MV-4-11 (cell line): ENCODE results near the gene THRA.
"Not testable (repeated sequence)": the region's sequence is repeated elsewhere in the genome, so short reads cannot be mapped to it uniquely, and the experiment has no call there.

Source experiments
- DNase-seq: peaks from one replicate; lab custom pipeline; 2025; lab: John Stamatoyannopoulos, UW

The THRA gene

DNA sequence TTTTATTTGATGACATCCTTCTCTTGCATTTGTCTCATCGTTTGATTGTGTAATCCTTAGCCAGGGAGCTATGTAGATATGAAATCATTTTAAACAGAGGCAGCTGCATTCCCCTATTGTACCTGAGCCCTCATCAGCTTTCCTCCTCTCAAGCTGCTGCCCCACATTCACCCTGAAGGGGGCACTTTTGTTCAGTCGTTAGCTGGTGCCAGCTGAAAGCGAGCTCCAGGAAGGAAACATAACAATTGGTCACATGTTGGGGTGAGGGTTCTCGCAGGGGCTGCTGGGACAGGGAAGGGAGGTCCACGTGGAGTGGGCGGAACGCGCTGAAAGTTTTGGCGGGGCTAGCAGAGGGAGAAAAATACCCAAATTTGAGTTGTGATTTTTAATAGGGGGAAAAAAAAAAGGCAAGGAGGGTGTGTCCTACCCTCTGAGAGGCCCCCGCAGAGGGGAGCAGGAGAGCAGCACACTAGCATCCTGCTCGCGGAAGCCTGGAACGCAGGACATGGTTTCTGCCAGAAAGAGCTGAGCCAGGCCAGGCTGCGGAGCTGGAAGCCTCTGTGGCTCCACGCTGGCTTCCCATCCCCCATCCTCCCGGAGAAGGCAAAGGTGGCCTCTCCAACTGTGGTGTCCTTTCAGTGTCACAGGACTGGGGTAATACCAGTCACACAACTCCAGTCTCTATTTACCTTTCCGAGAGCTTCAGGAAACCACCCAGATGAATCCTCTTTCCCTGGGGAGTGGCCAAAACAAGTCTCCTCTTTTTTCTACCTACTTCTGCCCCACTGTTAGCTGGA lies 50.5 kb downstream of the THRA start:
- peak; percentile 96 for DNase-seq

DNA sequence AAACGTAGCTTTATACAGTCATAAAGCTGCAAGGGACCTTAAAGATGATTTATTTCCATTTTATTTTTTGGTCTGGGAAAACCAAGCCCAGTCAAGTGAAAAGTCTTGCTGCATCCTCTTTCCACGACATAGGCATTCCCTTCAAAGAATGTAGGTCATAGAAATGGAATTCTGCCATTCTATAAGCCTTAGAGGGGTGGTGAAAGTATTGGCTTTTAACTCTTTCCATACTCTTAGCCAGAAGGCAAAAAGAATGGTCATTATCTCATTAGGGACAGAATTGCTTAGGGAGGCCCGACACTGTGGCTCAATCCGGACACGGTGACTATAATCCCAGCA lies 51.1 kb downstream of the THRA start:
- no peak for DNase-seq

DNA sequence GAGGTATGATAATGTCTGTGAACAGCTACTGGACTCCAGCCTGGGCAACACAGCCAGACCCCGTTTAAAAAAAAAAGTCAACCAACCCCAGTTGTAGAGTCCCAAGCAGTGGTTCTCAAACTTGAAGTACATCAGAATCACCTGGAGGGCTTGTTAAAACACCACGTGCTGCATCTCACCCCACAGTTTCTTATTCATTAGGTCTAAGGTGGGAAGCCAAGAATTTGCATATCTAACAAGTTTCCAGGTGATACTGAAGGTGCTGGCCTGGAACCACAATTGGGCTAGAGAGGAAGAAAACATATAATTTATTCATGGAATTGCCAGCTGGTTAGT lies 52.3 kb downstream of the THRA start:
- DNase-seq, result no peak

DNA sequence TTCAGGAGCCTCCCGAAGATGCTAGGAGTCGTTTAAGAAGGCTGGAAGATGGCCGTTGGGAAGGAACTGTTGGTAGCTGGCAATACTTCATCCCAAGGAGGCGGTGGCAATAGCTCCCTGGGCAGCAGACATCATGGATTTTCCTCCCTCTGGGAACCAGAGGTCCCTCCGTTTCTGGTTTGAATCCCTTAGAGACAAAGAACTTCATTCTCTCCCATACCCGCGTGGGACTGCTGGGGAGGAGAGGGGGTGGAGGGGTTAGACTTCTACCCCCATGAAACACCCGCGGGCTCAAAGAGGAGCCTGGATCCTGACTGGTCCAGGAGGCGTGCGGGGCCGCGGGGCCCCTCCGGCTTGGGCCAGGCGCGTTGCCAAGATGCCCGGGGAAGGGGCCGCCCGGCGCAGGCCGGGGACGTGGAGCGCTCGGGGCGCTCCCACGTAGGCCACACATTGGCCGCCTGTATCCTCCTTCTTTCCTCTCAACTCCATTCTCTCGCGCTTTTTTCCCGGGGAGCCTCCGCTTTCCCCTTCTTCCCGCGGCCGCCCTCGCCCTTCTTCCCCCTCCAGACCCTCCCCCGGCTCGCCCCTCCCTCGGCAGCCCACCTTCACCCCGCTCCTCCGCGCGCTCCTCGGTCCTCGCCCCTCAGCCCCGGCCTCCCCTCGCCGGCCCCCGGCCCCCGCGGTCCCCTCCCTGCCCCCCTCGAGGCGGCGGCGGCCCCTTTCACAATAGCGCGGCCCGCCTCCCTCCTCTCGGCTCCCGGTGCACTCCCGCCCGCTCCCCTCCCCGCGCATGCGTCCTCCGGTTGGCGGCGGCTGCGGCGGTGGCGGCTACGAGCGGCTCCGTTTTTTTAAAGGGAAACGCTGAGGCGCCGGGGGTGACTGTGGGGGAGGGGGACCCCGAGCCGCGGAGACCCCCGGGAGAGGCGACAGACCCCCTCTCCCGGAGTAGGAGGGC lies 58.7 kb downstream of the THRA start, which contains the start of gene MSL1:
Gene MSL1 (plus strand): TSS at position 791 of the 955 bp plus-strand sequence. CDS start 642 bp downstream, outside the sequence.
- peak; percentile 61 for DNase-seq

DNA sequence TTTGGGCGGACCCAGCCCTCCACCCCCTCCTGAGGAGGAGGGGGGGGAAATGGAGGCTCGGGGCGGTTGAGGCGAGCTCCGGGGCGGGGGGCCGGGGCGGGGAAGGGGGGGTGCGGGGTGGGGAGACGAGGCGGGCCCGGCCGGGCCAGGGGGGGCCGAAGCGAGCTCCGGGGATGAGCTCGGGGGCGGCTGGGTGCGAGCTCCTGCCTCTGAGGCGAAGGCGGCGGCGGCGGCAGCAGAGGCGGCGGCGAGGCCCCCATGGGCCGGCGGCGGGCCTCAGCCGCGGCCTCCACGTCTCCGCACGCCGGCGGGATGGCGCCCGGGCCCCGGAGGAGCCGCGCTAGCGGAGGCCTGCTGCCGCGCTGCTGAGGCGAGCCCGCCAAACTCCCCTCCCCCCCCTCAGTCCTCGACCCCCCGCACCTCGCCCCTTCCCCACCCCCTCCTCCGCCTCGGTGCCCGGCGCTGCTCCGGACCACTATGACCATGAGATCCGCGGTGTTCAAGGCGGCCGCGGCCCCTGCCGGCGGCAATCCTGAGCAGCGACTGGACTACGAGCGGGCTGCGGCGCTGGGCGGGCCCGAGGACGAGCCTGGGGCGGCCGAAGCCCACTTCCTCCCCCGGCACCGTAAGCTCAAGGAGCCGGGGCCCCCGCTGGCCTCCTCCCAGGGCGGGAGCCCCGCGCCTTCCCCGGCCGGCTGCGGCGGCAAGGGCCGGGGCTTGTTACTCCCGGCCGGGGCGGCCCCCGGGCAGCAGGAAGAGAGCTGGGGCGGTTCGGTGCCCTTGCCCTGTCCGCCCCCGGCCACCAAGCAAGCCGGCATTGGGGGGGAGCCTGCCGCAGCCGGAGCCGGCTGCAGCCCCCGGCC lies 59.6 kb downstream of the THRA start:
- no peak for DNase-seq

DNA sequence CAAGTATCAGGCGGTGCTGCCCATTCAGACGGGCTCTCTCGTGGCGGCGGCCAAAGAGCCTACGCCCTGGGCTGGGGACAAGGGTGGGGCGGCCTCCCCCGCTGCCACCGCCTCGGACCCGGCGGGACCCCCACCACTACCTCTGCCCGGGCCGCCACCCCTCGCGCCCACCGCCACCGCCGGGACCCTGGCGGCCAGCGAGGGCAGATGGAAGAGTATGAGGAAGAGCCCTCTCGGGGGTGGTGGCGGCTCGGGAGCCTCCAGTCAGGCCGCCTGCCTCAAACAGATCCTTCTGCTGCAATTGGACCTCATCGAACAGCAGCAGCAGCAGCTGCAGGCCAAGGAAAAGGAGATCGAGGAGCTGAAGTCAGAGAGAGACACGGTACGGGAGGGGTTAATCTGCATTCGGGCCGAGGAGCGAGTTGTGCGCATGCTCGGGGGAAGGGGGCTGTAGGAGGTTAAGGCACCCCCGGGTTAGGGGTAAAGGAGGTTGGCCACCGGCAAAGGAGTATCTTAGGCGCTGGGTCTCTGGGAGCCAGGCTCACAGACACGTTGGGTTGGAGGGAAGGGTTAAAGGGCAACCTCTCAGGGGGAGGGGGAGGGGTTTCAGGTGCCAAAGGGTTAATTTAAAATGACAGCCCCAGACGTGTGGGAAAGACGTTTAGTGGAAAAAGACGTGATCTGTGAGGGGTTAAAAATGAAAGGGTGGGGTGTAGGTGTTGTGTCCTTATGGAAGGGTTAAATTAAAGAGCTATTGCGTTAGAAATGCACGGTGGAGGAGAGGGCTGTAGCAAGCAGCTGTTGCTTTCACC lies 60.4 kb downstream of the THRA start:
- peak; percentile 19 for DNase-seq

DNA sequence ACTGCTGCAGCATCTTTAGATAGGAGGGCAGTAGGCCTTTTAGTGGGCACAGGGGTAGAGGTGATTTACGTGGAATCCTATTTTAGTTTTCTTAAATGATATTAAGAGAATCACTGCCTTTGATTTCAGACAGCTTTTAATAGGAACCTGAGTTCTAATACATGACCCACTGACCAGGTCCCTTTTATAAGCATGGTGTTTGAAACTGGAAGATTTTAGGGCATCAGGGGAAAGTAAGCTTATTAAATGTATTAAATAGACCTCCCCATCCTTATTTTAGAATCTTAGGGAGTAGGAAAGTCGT lies 61.0 kb downstream of the THRA start:
- DNase-seq, result no peak

DNA sequence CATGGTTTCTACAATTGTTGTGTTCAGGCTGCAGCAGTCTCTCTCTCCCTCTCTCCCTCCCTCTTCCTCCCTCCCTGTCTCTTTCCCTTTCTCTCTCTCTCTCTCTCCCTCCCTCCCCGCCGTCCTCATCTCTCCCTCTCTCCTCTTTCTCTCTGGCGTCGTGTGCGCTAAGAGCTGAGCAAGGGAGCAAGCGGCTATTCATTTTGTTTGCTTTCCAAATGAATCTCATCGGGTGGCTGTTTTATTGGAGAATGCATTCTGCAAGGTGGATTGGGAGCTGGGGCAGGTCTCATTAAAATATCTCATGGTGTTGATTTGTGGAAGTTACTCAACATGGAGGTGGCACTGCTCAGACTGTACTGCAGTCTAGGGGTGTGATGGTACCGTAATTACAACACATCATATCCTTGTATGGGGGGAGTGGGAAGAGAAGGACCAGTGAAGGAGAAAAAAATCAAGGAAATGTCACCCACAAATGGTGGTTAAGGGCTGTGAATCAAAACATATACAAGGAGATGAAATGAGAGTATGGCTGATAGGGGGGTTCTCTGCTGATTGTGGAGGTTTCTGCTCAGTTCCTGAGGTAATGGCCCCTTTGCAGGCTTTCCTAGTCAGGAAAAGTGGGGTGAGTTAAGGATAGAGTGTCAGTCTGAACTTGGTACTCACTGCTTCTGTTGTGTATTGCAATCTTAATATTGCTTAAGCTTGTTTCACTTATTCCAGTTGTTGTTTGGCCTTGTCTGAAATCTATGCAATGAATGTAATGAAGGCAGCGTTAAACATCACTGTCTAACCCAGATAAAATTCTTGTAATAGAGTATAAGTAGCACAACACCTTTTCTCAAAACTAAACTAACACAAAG lies 61.7 kb downstream of the THRA start:
- DNase-seq, result no peak

DNA sequence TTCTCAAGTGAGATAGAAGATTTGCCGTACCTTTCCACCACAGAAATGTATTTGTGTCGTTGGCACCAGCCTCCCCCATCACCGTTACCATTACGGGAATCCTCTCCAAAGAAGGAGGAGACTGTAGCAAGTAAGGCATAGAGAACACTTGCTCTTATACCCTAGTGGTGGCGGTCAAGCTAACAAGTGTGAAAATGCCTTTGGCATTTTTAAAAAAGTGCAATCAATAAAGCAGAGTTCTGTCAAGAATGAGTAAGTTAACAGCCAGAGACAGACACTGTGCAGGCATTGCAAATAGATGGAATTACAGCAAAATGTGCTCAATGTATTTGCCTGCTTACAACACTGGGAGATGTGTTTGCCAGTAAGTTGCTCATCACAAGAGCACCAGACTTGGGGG lies 66.7 kb downstream of the THRA start:
- peak; percentile 43 for DNase-seq

DNA sequence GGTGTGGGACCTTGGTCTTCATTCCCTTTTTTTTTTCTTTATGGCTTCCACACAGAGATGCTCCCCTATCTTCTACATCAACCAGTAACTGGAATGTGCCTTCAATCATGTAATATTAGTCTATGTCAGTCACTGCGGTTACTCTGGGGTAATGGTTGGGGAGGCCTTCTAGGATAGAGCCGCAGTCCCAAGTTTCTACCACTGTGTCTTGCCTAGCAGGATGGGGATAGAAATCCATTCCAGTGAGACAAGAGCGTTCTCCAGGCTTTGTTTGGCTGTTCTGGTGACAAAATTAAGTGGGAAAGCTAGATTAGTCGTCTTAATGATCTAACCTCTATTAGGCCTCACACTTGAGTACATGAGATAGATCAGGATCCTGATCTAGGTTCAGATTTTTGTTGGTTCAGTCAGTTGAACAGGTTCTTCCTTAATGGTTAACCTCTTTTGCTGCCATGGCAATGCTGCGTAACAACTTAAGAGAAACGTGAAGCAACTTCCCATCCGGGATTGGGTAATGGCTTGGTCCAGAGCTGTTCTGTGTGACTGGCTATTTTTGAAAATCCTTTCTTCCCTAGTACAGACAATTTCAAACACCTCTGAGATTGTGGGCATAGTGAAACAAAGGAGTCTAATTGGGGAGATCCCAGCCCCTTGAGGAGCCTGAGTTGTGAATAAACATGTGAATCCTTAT lies 67.7 kb downstream of the THRA start:
- DNase-seq, result peak; percentile 95

DNA sequence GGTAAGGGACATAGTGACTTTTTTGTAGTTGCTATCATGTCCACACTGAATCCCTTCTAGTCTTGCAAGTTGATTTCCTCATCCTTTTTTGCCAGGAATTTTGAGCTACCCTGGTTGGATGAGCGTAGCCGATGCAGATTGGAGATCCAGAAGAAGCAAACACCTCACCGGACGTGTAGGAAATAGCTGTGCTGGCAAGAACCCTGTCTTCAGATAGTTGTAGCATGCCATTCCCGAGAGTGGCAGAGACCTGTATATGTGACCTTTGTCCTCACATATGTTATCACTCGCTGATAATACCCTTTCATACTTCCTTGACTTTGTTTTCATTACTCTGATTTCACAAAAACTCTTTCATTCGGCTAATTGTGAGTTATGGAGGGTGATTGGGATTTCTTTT lies 71.4 kb downstream of the THRA start:
- DNase-seq, result no peak

DNA sequence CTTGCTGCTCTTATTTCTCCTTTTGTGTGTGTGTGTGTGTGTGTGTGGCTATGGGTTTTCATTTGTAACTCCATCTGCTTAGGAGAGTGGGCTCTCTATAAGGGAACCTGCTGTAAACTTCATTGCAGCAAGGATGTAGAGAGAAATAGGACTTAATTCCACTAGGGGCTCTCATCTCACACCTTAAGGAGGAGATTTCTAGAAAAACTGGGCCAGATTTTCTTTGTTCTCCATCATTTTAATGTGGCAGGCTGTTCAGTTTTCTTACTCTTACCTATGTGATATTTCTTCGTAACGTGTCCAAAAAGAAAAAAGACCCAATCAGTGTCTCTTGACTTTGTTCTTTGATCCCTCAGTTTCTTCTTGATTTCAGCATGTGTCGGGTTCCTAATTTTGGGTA lies 73.1 kb downstream of the THRA start:
- no peak for DNase-seq

DNA sequence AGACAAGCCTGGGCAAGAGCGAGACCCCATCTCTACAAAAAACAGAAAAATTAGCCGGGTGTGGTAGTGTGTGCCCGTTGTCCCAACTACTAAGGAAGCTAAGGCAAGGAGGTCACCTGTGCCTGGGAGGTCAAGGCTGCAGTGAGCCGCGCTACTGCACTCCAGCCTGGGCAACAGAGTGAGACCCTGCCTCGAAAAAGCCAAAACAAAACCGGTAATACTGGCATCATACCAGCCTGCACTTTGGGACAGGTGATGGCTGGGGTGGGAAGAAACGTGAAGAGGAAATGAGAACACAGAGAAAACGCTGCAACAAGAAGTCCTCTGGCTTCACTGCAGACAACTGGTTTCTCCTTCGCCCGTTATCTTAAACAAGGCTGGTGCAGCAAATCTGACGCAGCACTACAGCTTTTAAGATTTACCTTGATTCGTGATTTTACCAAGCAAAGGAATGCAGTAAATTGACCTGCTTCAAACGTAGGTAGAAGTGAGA lies 76.8 kb downstream of the THRA start:
- no peak for DNase-seq

DNA sequence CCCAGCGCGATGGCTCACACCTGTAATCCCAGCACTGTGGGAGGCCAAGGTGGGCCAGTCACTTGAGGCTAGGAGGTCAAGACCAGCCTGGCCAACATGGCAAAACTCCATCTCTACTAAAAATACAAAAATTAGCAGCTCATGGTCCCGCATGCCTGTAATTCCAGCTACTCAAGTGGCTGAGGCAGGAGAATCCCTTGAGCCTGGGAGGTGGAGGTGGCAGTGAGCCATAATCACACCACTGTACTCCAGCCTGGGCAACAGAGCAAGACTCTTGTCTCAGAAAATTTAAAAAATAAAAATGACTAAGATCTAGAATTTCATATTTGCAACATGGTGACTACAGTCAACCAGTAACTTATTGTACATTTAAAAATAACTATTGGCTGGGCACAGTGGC lies 80.4 kb downstream of the THRA start:
- DNase-seq, result not testable (repeated sequence)
